HEK293 (cell line): Measurements from ENCODE around the gene FMN1.

Experiments used
- FEZF1 ChIP-seq: fragments of 450-650 bp; formaldehyde crosslinking; IDR thresholded peaks from 2 replicates; pipeline ENCODE4 v1.5.1; 2016; ENCODE audit warnings: missing biosample characterization, missing genetic modification characterization
- GFI1B ChIP-seq: fragments of 450-650 bp; formaldehyde crosslinking; IDR thresholded peaks from 2 replicates; pipeline ENCODE4 v1.5.1; 2016; ENCODE audit warnings: missing biosample characterization, missing genetic modification characterization
- GLIS2 ChIP-seq: fragments of 450-650 bp; formaldehyde crosslinking; IDR thresholded peaks from 2 replicates; pipeline ENCODE4 v1.5.1; 2016; ENCODE audit warnings: missing biosample characterization, missing genetic modification characterization
- SP2 ChIP-seq: fragments of 450-650 bp; formaldehyde crosslinking; IDR thresholded peaks from 2 replicates; pipeline ENCODE4 v1.5.1; 2016; ENCODE audit warnings: missing biosample characterization, missing genetic modification characterization
- SP7 ChIP-seq: fragments of 450-650 bp; formaldehyde crosslinking; IDR thresholded peaks from 2 replicates; pipeline ENCODE4 v1.5.1; 2016; ENCODE audit warnings: missing biosample characterization, missing genetic modification characterization
- YY2 ChIP-seq: fragments of 450-650 bp; formaldehyde crosslinking; IDR thresholded peaks from 2 replicates; pipeline ENCODE4 v1.5.1; 2016; ENCODE audit warnings: missing biosample characterization, missing genetic modification characterization
- ZBTB17 ChIP-seq: fragments of 450-650 bp; formaldehyde crosslinking; IDR thresholded peaks from 2 replicates; pipeline ENCODE4 v1.5.1; 2016; ENCODE audit warnings: missing biosample characterization, missing genetic modification characterization
- ZBTB7A ChIP-seq: fragments of 450-650 bp; formaldehyde crosslinking; IDR thresholded peaks from 2 replicates; pipeline ENCODE4 v1.5.1; 2016; ENCODE audit warnings: low read depth, missing biosample characterization, missing genetic modification characterization
- ZFP41 ChIP-seq: fragments of 450-650 bp; formaldehyde crosslinking; IDR thresholded peaks from 2 replicates; pipeline ENCODE4 v1.5.1; 2016; ENCODE audit warnings: missing biosample characterization, missing genetic modification characterization, borderline replicate concordance
- ZNF132 ChIP-seq: fragments of 450-650 bp; formaldehyde crosslinking; IDR thresholded peaks from 2 replicates; pipeline ENCODE4 v1.5.1; 2017; ENCODE audit warnings: missing biosample characterization, missing genetic modification characterization, borderline replicate concordance
- ZNF148 ChIP-seq: fragments of 450-650 bp; formaldehyde crosslinking; IDR thresholded peaks from 2 replicates; pipeline ENCODE4 v1.5.0; 2017; ENCODE audit warnings: missing biosample characterization, missing genetic modification characterization, borderline replicate concordance
- ZNF19 ChIP-seq: fragments of 450-650 bp; formaldehyde crosslinking; IDR thresholded peaks from 2 replicates; pipeline ENCODE4; 2016; ENCODE audit warnings: missing biosample characterization, missing genetic modification characterization, low read depth
- ZNF223 ChIP-seq: fragments of 450-650 bp; formaldehyde crosslinking; IDR thresholded peaks from 2 replicates; pipeline ENCODE4 v1.5.1; 2016; ENCODE audit warnings: missing biosample characterization, missing genetic modification characterization
- ZNF23 ChIP-seq: fragments of 450-650 bp; formaldehyde crosslinking; IDR thresholded peaks from 2 replicates; pipeline ENCODE4 v1.5.1; 2016; ENCODE audit warnings: missing biosample characterization, missing genetic modification characterization, borderline replicate concordance
- ZNF24 ChIP-seq: fragments of 450-650 bp; formaldehyde crosslinking; IDR thresholded peaks from 2 replicates; pipeline ENCODE4 v1.5.1; 2016; ENCODE audit warnings: missing biosample characterization, missing genetic modification characterization
- ZNF350 ChIP-seq: fragments of 450-650 bp; formaldehyde crosslinking; IDR thresholded peaks from 2 replicates; pipeline ENCODE4 v1.5.0; 2017; ENCODE audit warnings: missing biosample characterization, mild to moderate bottlenecking, missing genetic modification characterization
- ZNF398 ChIP-seq: fragments of 450-650 bp; formaldehyde crosslinking; IDR thresholded peaks from 2 replicates; pipeline ENCODE4 v1.5.1; 2017; ENCODE audit warnings: missing biosample characterization, missing genetic modification characterization
- ZNF423 ChIP-seq: fragments of 450-650 bp; formaldehyde crosslinking; IDR thresholded peaks from 2 replicates; pipeline ENCODE4 v1.5.1; 2016; ENCODE audit warnings: missing biosample characterization, missing genetic modification characterization
- ZNF449 ChIP-seq: fragments of 450-650 bp; formaldehyde crosslinking; IDR thresholded peaks from 2 replicates; pipeline ENCODE4 v1.5.1; 2017; ENCODE audit warnings: missing biosample characterization, mild to moderate bottlenecking, missing genetic modification characterization, moderate library complexity
- ZNF501 ChIP-seq: fragments of 450-650 bp; formaldehyde crosslinking; IDR thresholded peaks from 2 replicates; pipeline ENCODE4 v1.5.1; 2016; ENCODE audit warnings: missing biosample characterization, missing genetic modification characterization
- ZNF548 ChIP-seq: fragments of 450-650 bp; formaldehyde crosslinking; IDR thresholded peaks from 2 replicates; pipeline ENCODE4 v1.5.1; 2016; ENCODE audit warnings: missing biosample characterization, missing genetic modification characterization
- ZNF571 ChIP-seq: fragments of 450-650 bp; formaldehyde crosslinking; IDR thresholded peaks from 2 replicates; pipeline ENCODE4 v1.5.0; 2017; ENCODE audit warnings: missing biosample characterization, missing genetic modification characterization
- ZNF629 ChIP-seq: fragments of 450-650 bp; formaldehyde crosslinking; IDR thresholded peaks from 2 replicates; pipeline ENCODE4 v1.5.1; 2017; ENCODE audit warnings: missing biosample characterization, missing genetic modification characterization
- ZXDB ChIP-seq: fragments of 450-650 bp; formaldehyde crosslinking; IDR thresholded peaks from 2 replicates; pipeline ENCODE4 v1.5.1; 2016; ENCODE audit warnings: missing biosample characterization, missing genetic modification characterization
- TF ChIP-seq, protein P1 (sequence below): fragments of 450-650 bp; formaldehyde crosslinking; conservative IDR thresholded peaks from 2 replicates; pipeline ENCODE4 v1.5.1; 2016; ENCODE audit warnings: low read depth, missing biosample characterization, missing genetic modification characterization
- TF ChIP-seq, protein P2 (sequence below): fragments of 450-650 bp; formaldehyde crosslinking; IDR thresholded peaks from 2 replicates; pipeline ENCODE4 v1.5.1; 2017; ENCODE audit warnings: missing biosample characterization, missing genetic modification characterization
- TF ChIP-seq, protein P3 (sequence below): fragments of 450-650 bp; IDR thresholded peaks from 2 replicates; pipeline ENCODE4 v1.5.1; 2018; ENCODE audit warnings: missing biosample characterization, mild to moderate bottlenecking, missing genetic modification characterization

FMN1 gene

DNA sequence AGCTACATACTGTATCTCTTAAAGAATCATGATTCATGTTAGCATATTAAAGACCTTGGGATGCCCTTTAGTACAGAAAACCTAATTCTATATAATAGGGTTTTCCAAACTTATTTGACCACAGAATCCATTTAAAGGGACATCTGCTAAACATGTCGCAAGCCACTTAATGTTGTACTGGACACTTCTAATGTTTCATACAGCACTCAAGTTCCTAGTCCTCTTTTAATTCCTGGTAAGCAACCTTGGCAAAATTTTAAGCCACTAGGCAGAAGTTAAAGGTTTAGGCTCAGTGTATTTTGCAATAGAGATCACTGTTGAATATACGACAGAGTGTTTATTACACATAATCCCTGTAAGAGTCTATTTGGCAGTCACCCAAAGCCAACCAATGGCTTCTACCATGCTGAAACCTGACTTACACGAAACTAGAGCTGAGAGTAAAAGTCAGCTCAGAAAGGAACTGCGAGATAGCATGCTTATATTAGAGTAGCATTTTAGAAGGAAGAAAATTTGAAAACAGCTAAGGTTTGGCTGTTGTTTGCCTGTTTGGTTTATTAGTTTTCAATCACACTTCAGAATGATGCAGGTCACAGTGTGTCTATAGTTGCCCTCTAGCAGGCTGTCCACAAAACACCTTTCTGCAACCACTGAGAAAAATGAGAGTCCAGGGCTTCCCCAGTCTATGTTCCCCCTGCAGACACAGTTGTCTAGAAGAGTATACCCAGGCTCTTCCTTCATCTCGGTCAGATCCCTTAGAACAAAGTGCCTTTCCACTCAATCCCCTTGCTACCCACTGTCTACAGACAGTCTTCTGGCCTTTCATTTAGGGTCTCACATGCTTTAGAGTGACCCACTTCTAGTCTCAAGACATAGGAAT is 104.4 kb downstream of the FMN1 start (continued):
- TF ChIP-seq, protein P1, sequence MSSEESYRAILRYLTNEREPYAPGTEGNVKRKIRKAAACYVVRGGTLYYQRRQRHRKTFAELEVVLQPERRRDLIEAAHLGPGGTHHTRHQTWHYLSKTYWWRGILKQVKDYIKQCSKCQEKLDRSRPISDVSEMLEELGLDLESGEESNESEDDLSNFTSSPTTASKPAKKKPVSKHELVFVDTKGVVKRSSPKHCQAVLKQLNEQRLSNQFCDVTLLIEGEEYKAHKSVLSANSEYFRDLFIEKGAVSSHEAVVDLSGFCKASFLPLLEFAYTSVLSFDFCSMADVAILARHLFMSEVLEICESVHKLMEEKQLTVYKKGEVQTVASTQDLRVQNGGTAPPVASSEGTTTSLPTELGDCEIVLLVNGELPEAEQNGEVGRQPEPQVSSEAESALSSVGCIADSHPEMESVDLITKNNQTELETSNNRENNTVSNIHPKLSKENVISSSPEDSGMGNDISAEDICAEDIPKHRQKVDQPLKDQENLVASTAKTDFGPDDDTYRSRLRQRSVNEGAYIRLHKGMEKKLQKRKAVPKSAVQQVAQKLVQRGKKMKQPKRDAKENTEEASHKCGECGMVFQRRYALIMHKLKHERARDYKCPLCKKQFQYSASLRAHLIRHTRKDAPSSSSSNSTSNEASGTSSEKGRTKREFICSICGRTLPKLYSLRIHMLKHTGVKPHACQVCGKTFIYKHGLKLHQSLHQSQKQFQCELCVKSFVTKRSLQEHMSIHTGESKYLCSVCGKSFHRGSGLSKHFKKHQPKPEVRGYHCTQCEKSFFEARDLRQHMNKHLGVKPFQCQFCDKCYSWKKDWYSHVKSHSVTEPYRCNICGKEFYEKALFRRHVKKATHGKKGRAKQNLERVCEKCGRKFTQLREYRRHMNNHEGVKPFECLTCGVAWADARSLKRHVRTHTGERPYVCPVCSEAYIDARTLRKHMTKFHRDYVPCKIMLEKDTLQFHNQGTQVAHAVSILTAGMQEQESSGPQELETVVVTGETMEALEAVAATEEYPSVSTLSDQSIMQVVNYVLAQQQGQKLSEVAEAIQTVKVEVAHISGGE (tag by site-specific recombination): no peak
- TF ChIP-seq YY2 (tag by site-specific recombination) (no peak), ZXDB (peak; percentile 17; the same call in 1 of the 2 replicates), ZBTB7A (no peak), ZNF629 (peak; percentile 29; the same call in 1 of the 2 replicates), ZNF148 (no peak), ZNF132 (no peak), ZNF501 (tag by site-specific recombination) (no peak), ZBTB17 (0 out of 2 replicates have a peak, but pooled peaks have one; percentile 19), ZNF350 (tag by site-specific recombination) (no peak), GLIS2 (no peak), ZNF548 (tag by site-specific recombination) (no peak), ZFP41 (tag by site-specific recombination) (no peak), ZNF19 (tag by site-specific recombination) (no peak), ZNF23 (tag by site-specific recombination) (no peak), SP7 (peak; percentile 30; the same call in 1 of the 2 replicates), GFI1B (tag by site-specific recombination) (no peak), SP2 (tag by site-specific recombination) (no peak), ZNF449 (tag by site-specific recombination) (no peak), ZNF24 (tag by site-specific recombination) (no peak), ZNF571 (tag by site-specific recombination) (no peak), FEZF1 (tag by site-specific recombination) (0 out of 2 replicates have a peak, but pooled peaks have one; percentile 25), ZNF423 (tag by site-specific recombination) (no peak), ZNF223 (no peak), ZNF398 (tag by site-specific recombination) (no peak)
- TF ChIP-seq, protein P2, sequence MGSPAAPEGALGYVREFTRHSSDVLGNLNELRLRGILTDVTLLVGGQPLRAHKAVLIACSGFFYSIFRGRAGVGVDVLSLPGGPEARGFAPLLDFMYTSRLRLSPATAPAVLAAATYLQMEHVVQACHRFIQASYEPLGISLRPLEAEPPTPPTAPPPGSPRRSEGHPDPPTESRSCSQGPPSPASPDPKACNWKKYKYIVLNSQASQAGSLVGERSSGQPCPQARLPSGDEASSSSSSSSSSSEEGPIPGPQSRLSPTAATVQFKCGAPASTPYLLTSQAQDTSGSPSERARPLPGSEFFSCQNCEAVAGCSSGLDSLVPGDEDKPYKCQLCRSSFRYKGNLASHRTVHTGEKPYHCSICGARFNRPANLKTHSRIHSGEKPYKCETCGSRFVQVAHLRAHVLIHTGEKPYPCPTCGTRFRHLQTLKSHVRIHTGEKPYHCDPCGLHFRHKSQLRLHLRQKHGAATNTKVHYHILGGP (tag by site-specific recombination): peak; percentile 82
- TF ChIP-seq, protein P3, sequence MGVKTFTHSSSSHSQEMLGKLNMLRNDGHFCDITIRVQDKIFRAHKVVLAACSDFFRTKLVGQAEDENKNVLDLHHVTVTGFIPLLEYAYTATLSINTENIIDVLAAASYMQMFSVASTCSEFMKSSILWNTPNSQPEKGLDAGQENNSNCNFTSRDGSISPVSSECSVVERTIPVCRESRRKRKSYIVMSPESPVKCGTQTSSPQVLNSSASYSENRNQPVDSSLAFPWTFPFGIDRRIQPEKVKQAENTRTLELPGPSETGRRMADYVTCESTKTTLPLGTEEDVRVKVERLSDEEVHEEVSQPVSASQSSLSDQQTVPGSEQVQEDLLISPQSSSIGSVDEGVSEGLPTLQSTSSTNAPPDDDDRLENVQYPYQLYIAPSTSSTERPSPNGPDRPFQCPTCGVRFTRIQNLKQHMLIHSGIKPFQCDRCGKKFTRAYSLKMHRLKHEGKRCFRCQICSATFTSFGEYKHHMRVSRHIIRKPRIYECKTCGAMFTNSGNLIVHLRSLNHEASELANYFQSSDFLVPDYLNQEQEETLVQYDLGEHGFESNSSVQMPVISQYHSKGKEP (tag by site-specific recombination): peak; percentile 73
